HCT116 (cell line): ENCODE results near the gene TAS2R50. TPM values are rescaled to one million over a fixed set of nuclear protein-coding genes. Genes with fewer than 3 reads are reported as not detected.

Experiments used
- ATAC-seq: fragments of 200-7000 bp; cut with Tn5 transposase; 2 replicates; pipeline ENCODE4 v1.9.1; 2020; ENCODE audit warnings: mild to moderate bottlenecking, moderate library complexity
- BruUV-seq: library from RNA; stranded (reverse); fragments of 400-500 nt; replicated peaks from 2 replicates; lab custom pipeline; 2021; lab: Mats Ljungman, UMichigan
- CTCF ChIA-PET: fragments of 300-600 bp; sonication (Branson Sonifier 250); formaldehyde crosslinking; loops from one replicate; lab custom pipeline; 2021; ENCODE audit warnings: antibody characterized with exemption; lab: Charles Lee
- POLR2A ChIA-PET: fragments of 300-600, 350-600 bp; sonication (Branson Sonifier 250); formaldehyde crosslinking; loops from one replicate; lab custom pipeline; 2021; ENCODE audit warnings: antibody characterized with exemption; lab: Charles Lee
- RAD21 ChIA-PET, 2 experiments: fragments of 300-600 bp; sonication (Branson Sonifier 250); formaldehyde crosslinking; loops; one replicate each; lab custom pipeline; 2023; ENCODE audit warnings: low total read pairs in 2 of 2; ENCODE audit not compliant: uncharacterized antibody in 2 of 2, unreplicated experiment in 2 of 2, low non-redundant PET in 1 of 2; lab: Charles Lee
- DNase-seq: peaks from one replicate; pipeline ENCODE4 v3.0.0-alpha.2; 2010; ENCODE audit warnings: low read depth, low spot score
- H2AFZ ChIP-seq: fragments of 200-600 bp; shearing (Covaris generic), sonication (generic); 2 replicates; pipeline ENCODE4 v1.6.1; 2017; ENCODE audit warnings: low read depth, mixed run types, mixed read lengths, antibody characterized with exemption, low read length; ENCODE audit not compliant: poor library complexity, severe bottlenecking
- H3K27ac ChIP-seq: 2 replicates; pipeline ENCODE4 v1.5.1; 2012; ENCODE audit warnings: low read depth, low read length
- H3K27me3 ChIP-seq: fragments of 200-600 bp; sonication (generic); 2 replicates; pipeline ENCODE4 v1.6.1; 2016; ENCODE audit warnings: mixed run types, low read length, mixed read lengths; ENCODE audit not compliant: insufficient read depth
- H3K36me3 ChIP-seq, 2 experiments: fragments of 200-500 bp in 1 of 2; fragments of 200-600 bp in 1 of 2; sonication (Bioruptor generic) in 1 of 2; sonication (generic) in 1 of 2; 2 replicates each; pipeline versions ENCODE4 v1.5.1 to v1.6.1; 2014 to 2016; ENCODE audit warnings: low read length in 2 of 2, inconsistent platforms in 1 of 2, mixed read lengths in 1 of 2, mixed run types in 1 of 2; ENCODE audit not compliant: insufficient read depth in 2 of 2, control insufficient read depth in 1 of 2
- H3K4me1 ChIP-seq, 2 experiments: fragments of 200-600 bp in 1 of 2; sonication (generic) in 1 of 2; 2 replicates each; pipeline versions ENCODE4 v1.5.1 to v1.6.1; 2012 to 2017; ENCODE audit warnings: low read length in 2 of 2, inconsistent platforms in 1 of 2, mild to moderate bottlenecking in 1 of 2, mixed read lengths in 1 of 2, mixed run types in 1 of 2, moderate library complexity in 1 of 2; ENCODE audit not compliant: insufficient read depth in 2 of 2, control insufficient read depth in 1 of 2
- H3K4me2 ChIP-seq: fragments of 200-600 bp; sonication (generic); 2 replicates; pipeline ENCODE4 v1.6.1; 2017; ENCODE audit warnings: mixed run types, low read length, mixed read lengths
- H3K4me3 ChIP-seq, 2 experiments: fragments of 200-600 bp in 1 of 2; sonication (generic) in 1 of 2; replicated peaks in 1 of 2; 2 replicates each; pipeline ENCODE4 v1.5.1; 2011 to 2016; ENCODE audit warnings: low read length in 2 of 2, control low read depth in 1 of 2, low read depth in 1 of 2, mild to moderate bottlenecking in 1 of 2, mixed read lengths in 1 of 2, mixed run types in 1 of 2
- H3K79me2 ChIP-seq: fragments of 200-600 bp; sonication (generic); 2 replicates; pipeline ENCODE4 v1.6.1; 2017; ENCODE audit warnings: mild to moderate bottlenecking, mixed run types, low read length, moderate library complexity, mixed read lengths; ENCODE audit not compliant: insufficient read depth
- H3K9ac ChIP-seq: fragments of 200-600 bp; sonication (generic); 2 replicates; pipeline ENCODE4 v1.6.1; 2016; ENCODE audit warnings: low read length, mixed read lengths
- H3K9me2 ChIP-seq: fragments of 200-600 bp; sonication (generic), shearing (Covaris generic); 2 replicates; pipeline ENCODE4 v1.6.1; 2017; ENCODE audit warnings: mixed run types, mild to moderate bottlenecking, moderate library complexity; ENCODE audit not compliant: insufficient read depth
- H3K9me3 ChIP-seq, 2 experiments: fragments of 200-500 bp in 1 of 2; fragments of 200-600 bp in 1 of 2; sonication (Bioruptor generic) in 1 of 2; sonication (generic) in 1 of 2; 2 replicates each; pipeline ENCODE4 v1.6.1; 2014 to 2017; ENCODE audit warnings: low read length in 2 of 2, mixed read lengths in 2 of 2, inconsistent platforms in 1 of 2, low read depth in 1 of 2, mild to moderate bottlenecking in 1 of 2, mixed run types in 1 of 2, moderate library complexity in 1 of 2; ENCODE audit not compliant: control insufficient read depth in 1 of 2, insufficient read depth in 1 of 2
- H4K20me1 ChIP-seq: fragments of 200-600 bp; sonication (generic), shearing (Covaris generic); 2 replicates; pipeline ENCODE4 v1.6.1; 2017; ENCODE audit warnings: mixed run types, mild to moderate bottlenecking, moderate library complexity; ENCODE audit not compliant: insufficient read depth
- CEBPB ChIP-seq: IDR thresholded peaks from 2 replicates; pipeline ENCODE4 v1.6.1; 2012; ENCODE audit warnings: low read depth
- CTCF ChIP-seq, 3 experiments: fragments of 200-600 bp in 1 of 3; sonication (generic) in 1 of 3; IDR thresholded peaks in 2 of 3; conservative IDR thresholded peaks in 1 of 3; 2 replicates each; pipeline ENCODE4 v1.5.1; 2012 to 2017; ENCODE audit warnings: low read depth in 2 of 3, low read length in 2 of 3, antibody characterized with exemption in 1 of 3, borderline replicate concordance in 1 of 3, control low read depth in 1 of 3, mild to moderate bottlenecking in 1 of 3, mixed read lengths in 1 of 3, mixed run types in 1 of 3, moderate library complexity in 1 of 3; ENCODE audit not compliant: insufficient read depth in 1 of 3
- EZH2 ChIP-seq: fragments of 200-600 bp; sonication (generic); IDR thresholded peaks from 2 replicates; pipeline ENCODE4 v1.6.1; 2017; ENCODE audit warnings: antibody characterized with exemption, mixed run types
- FOSL1 ChIP-seq: IDR thresholded peaks from 2 replicates; pipeline ENCODE4 v1.6.1; 2012; ENCODE audit warnings: low read depth
- POLR2A ChIP-seq: IDR thresholded peaks from 2 replicates; pipeline ENCODE4 v1.7.0; 2011; ENCODE audit warnings: borderline replicate concordance; ENCODE audit not compliant: insufficient read depth, insufficient read length; ENCODE audit errors: extremely low read depth
- POLR2AphosphoS5 ChIP-seq: IDR thresholded peaks from 2 replicates; pipeline ENCODE4 v1.6.1; 2011; ENCODE audit warnings: mild to moderate bottlenecking, low read depth, low read length, moderate library complexity
- RAD21 ChIP-seq: IDR thresholded peaks from 2 replicates; pipeline ENCODE4 v1.6.1; 2012; ENCODE audit warnings: low read depth, mild to moderate bottlenecking
- REST ChIP-seq: IDR thresholded peaks from 2 replicates; pipeline ENCODE4 v1.6.1; 2012; ENCODE audit warnings: low read depth
- SIN3A ChIP-seq: IDR thresholded peaks from 2 replicates; pipeline ENCODE4 v1.6.1; 2012; ENCODE audit warnings: low read depth
- SP1 ChIP-seq: IDR thresholded peaks from 2 replicates; pipeline ENCODE4 v1.6.1; 2012; ENCODE audit warnings: low read depth
- SRF ChIP-seq: IDR thresholded peaks from 2 replicates; pipeline ENCODE4 v1.6.1; 2012; ENCODE audit warnings: low read depth
- TCF7L2 ChIP-seq: IDR thresholded peaks from 2 replicates; pipeline ENCODE4 v1.7.0; 2011; ENCODE audit warnings: borderline replicate concordance, inconsistent platforms; ENCODE audit not compliant: insufficient read depth, insufficient read length; ENCODE audit errors: extremely low read depth
- YY1 ChIP-seq: IDR thresholded peaks from 2 replicates; pipeline ENCODE4 v1.6.1; 2011; ENCODE audit warnings: low read length, low read depth, moderate library complexity, mild to moderate bottlenecking; ENCODE audit not compliant: insufficient replicate concordance; ENCODE audit errors: extremely low read depth
- ZBTB33 ChIP-seq: IDR thresholded peaks from 2 replicates; pipeline ENCODE4 v1.6.1; 2011; ENCODE audit warnings: mild to moderate bottlenecking, low read length, moderate library complexity; ENCODE audit not compliant: insufficient replicate concordance; ENCODE audit errors: extremely low read depth
- intact Hi-C: fragments of 100-400 bp; cut with micrococcal nuclease; formaldehyde crosslinking; loops from 2 replicates; pipeline ENCODE4 v1.10.0; 2022
- total RNA-seq: library from RNA; stranded (reverse); gene quantifications from one replicate; pipeline ENCODE4 v1.2.1, GENCODE V29; 2021; ENCODE audit not compliant: unreplicated experiment

The TAS2R50 gene
- total RNA-seq, 1 experiment from 2014 or later, result 0.54 TPM

- Histone ChIP-seq H3K4me2 (no peak overlapping the region), H3K79me2 (no peaks in the 10 kb centered on the region), H3K27ac (no peak overlapping the region), H3K4me1 (no peaks in the 10 kb centered on the region), H3K36me3 (no peaks in the 10 kb centered on the region), H3K9me2 (no peaks in the 10 kb centered on the region; the same call in 1 of the 2 replicates), H3K4me3 (no peak overlapping the region), H4K20me1 (0 out of 2 replicates have a peak, but pooled peaks cover 4% of the 10 kb centered on the region), H2AFZ (no peak overlapping the region), H3K9ac (no peak overlapping the region), H3K9me3 (no peaks in the 10 kb centered on the region), H3K27me3 (no peaks in the 10 kb centered on the region)
- intact Hi-C loops, result no loop called here
- no peak for TF ChIP-seq EZH2
- TF ChIP-seq SRF, result no peak
- TF ChIP-seq FOSL1, result no peak
- TF ChIP-seq SIN3A, result no peak
- TF ChIP-seq REST, result no peak
- TF ChIP-seq SP1, result no peak
- no peak for TF ChIP-seq POLR2A
- no peak for TF ChIP-seq YY1
- TF ChIP-seq CEBPB, result no peak
- TF ChIP-seq TCF7L2, result no peak
- no peak for TF ChIP-seq POLR2AphosphoS5
- no peak for TF ChIP-seq CTCF (IDR thresholded peaks at IDR 0.05 in 2 of 3, conservative IDR thresholded peaks at IDR 0.05 in 1 of 3; ENCODE audit: borderline replicate concordance in 1 of 3, insufficient read depth in 1 of 3, low read depth in 2 of 3, low read length in 2 of 3)
- no peak for TF ChIP-seq RAD21
- no peak for TF ChIP-seq ZBTB33
- RAD21 ChIA-PET, result no interaction called here
- POLR2A ChIA-PET, result no interaction called here
- no peak for DNase-seq
- ATAC-seq, result no peak
- no TSS peak for BruUV-seq
- CTCF ChIA-PET, result no interaction called here
These were observed 17.8 kb downstream of the TAS2R50 start for GRCh38 chr12:10968765-10969456.
